C4-2B (cell line): ENCODE measurements around the gene THOP1.

ENCODE experiments used
- ZFX ChIP-seq: fragments of 450-650 bp; IDR thresholded peaks from 2 replicates; pipeline ENCODE4 v1.6.1; 2017
- TF ChIP-seq, protein P1 (sequence below): fragments of 450-650 bp; conservative IDR thresholded peaks from 2 replicates; pipeline ENCODE4 v1.5.1; 2017; ENCODE audit warnings: mild to moderate bottlenecking

DNA sequence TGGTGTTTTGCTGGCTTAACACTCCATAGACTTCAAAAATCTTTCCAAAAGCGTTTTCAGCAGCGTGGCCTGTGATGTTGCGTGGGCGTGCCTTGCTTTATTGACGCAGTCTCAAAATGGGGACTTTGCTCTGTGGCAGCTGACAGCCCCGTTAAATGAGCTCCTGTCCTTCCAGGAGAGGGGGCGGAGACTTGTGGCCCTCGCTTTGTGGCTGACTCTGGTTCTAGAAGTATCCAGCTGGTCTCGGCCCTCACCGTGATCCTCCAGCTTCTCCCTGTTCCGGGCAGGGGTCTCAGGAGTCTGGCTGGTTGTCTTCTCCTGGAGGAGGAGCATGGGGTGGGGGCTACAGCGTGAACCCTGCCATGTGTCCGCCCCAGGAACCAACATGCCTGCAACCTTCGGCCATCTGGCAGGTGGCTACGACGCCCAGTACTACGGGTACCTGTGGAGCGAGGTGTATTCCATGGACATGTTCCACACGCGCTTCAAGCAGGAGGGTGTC, 26.0 kb downstream of the THOP1 start:
- TF ChIP-seq, protein P1, sequence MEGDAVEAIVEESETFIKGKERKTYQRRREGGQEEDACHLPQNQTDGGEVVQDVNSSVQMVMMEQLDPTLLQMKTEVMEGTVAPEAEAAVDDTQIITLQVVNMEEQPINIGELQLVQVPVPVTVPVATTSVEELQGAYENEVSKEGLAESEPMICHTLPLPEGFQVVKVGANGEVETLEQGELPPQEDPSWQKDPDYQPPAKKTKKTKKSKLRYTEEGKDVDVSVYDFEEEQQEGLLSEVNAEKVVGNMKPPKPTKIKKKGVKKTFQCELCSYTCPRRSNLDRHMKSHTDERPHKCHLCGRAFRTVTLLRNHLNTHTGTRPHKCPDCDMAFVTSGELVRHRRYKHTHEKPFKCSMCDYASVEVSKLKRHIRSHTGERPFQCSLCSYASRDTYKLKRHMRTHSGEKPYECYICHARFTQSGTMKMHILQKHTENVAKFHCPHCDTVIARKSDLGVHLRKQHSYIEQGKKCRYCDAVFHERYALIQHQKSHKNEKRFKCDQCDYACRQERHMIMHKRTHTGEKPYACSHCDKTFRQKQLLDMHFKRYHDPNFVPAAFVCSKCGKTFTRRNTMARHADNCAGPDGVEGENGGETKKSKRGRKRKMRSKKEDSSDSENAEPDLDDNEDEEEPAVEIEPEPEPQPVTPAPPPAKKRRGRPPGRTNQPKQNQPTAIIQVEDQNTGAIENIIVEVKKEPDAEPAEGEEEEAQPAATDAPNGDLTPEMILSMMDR: no peak
- TF ChIP-seq ZFX: no peak
